K562 (cell line): ENCODE measurements around the gene RNF168.
"Not testable (repeated sequence)": the region's sequence is repeated elsewhere in the genome, so short reads cannot be mapped to it uniquely, and the experiment has no call there.

Source experiments
- ATF1 ChIP-seq, 2 experiments: fragments of 450-650 bp in 1 of 2; IDR thresholded peaks; 2 replicates each; pipeline ENCODE4 v1.6.1; 2016; ENCODE audit warnings: missing compliant biosample characterization in 1 of 2, missing genetic modification characterization in 1 of 2
- CTCF ChIP-seq, 3 experiments: IDR thresholded peaks in 2 of 3; conservative IDR thresholded peaks in 1 of 3; 2 replicates each; pipeline ENCODE4 v1.5.1; 2011 to 2012; ENCODE audit warnings: low read length in 3 of 3, mild to moderate bottlenecking in 3 of 3, control low read depth in 2 of 3, improper control_type of control experiment in 1 of 3, inconsistent platforms in 1 of 3, low read depth in 1 of 3, mixed read lengths in 1 of 3, moderate library complexity in 1 of 3; ENCODE audit not compliant: insufficient read depth in 2 of 3
- EZH2 ChIP-seq: IDR thresholded peaks from 2 replicates; pipeline ENCODE4 v1.6.1; 2012; ENCODE audit warnings: low read depth, mild to moderate bottlenecking, inconsistent platforms, low read length, borderline replicate concordance
- HNRNPLL ChIP-seq: fragments of 200-400 bp; formaldehyde crosslinking; IDR thresholded peaks from 2 replicates; pipeline ENCODE4 v1.6.1; 2017; ENCODE audit warnings: low read length, low read depth, mild to moderate bottlenecking; ENCODE audit not compliant: poor library complexity, severe bottlenecking
- KLF1 ChIP-seq: fragments of 450-650 bp; IDR thresholded peaks from 2 replicates; pipeline ENCODE4 v1.6.1; 2016; ENCODE audit warnings: missing genetic modification characterization, missing compliant biosample characterization
- MAX ChIP-seq: sonication (generic); formaldehyde crosslinking; IDR thresholded peaks from 2 replicates; pipeline ENCODE4 v1.9.0; 2022; ENCODE audit warnings: mild to moderate bottlenecking, missing genetic modification reagents
- NR2C2 ChIP-seq, 2 experiments: fragments of 200-800 bp in 1 of 2; sonication (Bioruptor generic) in 1 of 2; sonication (generic) in 1 of 2; formaldehyde crosslinking in 1 of 2; IDR thresholded peaks; 2 replicates each; pipeline versions ENCODE4 v1.6.1 to v1.8.0; 2016 to 2022; ENCODE audit warnings: mild to moderate bottlenecking in 1 of 2, missing compliant biosample characterization in 1 of 2, missing genetic modification characterization in 1 of 2, missing genetic modification reagents in 1 of 2
- XRCC5 ChIP-seq: fragments of 200-400 bp; formaldehyde crosslinking; IDR thresholded peaks from 2 replicates; pipeline ENCODE4 v1.6.1; 2017; ENCODE audit warnings: low read depth, mild to moderate bottlenecking, low read length
- ZHX1 ChIP-seq: fragments of 150-350 bp; conservative IDR thresholded peaks from 2 replicates; pipeline ENCODE4 v1.6.1; 2014; ENCODE audit warnings: low read length
- ZNF24 ChIP-seq: fragments of 450-650 bp; IDR thresholded peaks from 2 replicates; pipeline ENCODE4 v1.6.1; 2016

GRCh38 chr3:196424421-196424820 lies 79.1 kb downstream of the RNF168 start:
- not testable (repeated sequence) for TF ChIP-seq EZH2; CTCF (IDR thresholded peaks at IDR 0.05 in 2 of 3, conservative IDR thresholded peaks at IDR 0.05 in 1 of 3; ENCODE audit: insufficient read depth in 2 of 3, low read depth in 1 of 3, low read length in 3 of 3); MAX (CRISPR knock-in tag); NR2C2 (CRISPR knock-in tag; IDR thresholded peaks at IDR 0.05); NR2C2 (tag; IDR thresholded peaks at IDR 0.05); ATF1 (CRISPR knock-in tag; IDR thresholded peaks at IDR 0.05); ATF1 (tag; IDR thresholded peaks at IDR 0.05); HNRNPLL; ZNF24; KLF1 (tag); ZHX1; XRCC5
